ENCODE measurements around the gene NCCRP1.

DNA sequence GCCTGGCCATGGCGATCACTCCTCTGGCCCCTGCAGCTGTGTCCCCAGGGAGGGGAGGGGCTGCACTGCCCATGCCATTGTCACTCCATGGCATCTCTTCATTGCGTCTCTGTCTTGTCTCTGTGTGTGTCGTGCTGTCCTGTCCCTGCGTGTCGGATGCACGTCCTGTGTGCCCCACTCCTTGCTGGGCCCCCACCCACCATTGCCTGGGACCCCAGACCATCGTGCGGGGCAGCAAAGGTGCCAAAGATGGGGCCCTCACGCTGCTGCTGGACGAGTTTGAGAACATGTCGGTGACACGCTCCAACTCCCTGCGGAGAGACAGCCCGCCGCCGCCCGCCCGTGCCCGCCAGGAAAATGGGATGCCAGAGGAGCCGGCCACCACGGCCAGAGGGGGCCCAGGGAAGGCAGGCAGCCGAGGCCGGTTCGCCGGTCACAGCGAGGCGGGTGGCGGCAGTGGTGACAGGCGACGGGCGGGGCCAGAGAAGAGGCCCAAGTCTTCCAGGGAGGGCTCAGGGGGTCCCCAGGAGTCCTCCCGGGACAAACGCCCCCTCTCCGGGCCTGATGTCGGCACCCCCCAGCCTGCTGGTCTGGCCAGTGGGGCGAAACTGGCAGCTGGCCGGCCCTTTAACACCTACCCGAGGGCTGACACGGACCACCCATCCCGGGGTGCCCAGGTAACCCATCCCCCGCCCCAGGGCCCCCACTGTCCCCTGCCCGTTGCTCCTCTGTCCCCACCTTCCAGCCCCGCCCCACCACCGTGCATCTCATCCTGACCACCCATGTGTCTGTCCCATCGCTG is 23.9 kb upstream of the NCCRP1 start:
- TF ChIP-seq, protein P1, sequence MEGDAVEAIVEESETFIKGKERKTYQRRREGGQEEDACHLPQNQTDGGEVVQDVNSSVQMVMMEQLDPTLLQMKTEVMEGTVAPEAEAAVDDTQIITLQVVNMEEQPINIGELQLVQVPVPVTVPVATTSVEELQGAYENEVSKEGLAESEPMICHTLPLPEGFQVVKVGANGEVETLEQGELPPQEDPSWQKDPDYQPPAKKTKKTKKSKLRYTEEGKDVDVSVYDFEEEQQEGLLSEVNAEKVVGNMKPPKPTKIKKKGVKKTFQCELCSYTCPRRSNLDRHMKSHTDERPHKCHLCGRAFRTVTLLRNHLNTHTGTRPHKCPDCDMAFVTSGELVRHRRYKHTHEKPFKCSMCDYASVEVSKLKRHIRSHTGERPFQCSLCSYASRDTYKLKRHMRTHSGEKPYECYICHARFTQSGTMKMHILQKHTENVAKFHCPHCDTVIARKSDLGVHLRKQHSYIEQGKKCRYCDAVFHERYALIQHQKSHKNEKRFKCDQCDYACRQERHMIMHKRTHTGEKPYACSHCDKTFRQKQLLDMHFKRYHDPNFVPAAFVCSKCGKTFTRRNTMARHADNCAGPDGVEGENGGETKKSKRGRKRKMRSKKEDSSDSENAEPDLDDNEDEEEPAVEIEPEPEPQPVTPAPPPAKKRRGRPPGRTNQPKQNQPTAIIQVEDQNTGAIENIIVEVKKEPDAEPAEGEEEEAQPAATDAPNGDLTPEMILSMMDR (IDR thresholded peaks at IDR 0.05) = no peak
- no peak for TF ChIP-seq POLR2A (IDR thresholded peaks at IDR 0.05)
